SK-N-SH (cell line): ENCODE data around the gene DHRS13. TPM values are rescaled to one million over a fixed set of nuclear protein-coding genes. Genes with fewer than 3 reads are reported as not detected.

Experiments used
- EP300 ChIP-seq, 2 experiments: IDR thresholded peaks; 2 replicates each; pipeline versions ENCODE4 v1.4.0 to v1.6.1; 2012; ENCODE audit warnings: borderline replicate concordance in 1 of 2, low read depth in 1 of 2, low read length in 1 of 2
- FOXJ3 ChIP-seq: sonication (generic); formaldehyde crosslinking; IDR thresholded peaks from 2 replicates; pipeline ENCODE4 v1.5.1; 2020; ENCODE audit warnings: mild to moderate bottlenecking, missing genetic modification reagents
- FOXM1 ChIP-seq: IDR thresholded peaks from 2 replicates; pipeline ENCODE4 v1.4.0; 2012; ENCODE audit warnings: low read depth, mild to moderate bottlenecking
- MEF2A ChIP-seq: IDR thresholded peaks from 2 replicates; pipeline ENCODE4 v1.4.0; 2012; ENCODE audit warnings: low read depth, borderline replicate concordance
- NFIC ChIP-seq: IDR thresholded peaks from 2 replicates; pipeline ENCODE4 v1.4.0; 2012; ENCODE audit warnings: borderline replicate concordance
- NRF1 ChIP-seq: IDR thresholded peaks from 2 replicates; pipeline ENCODE4 v1.6.1; 2012; ENCODE audit warnings: low read depth, mild to moderate bottlenecking, low read length
- POLR2AphosphoS5 ChIP-seq: IDR thresholded peaks from 2 replicates; pipeline ENCODE4 v1.6.1; 2012; ENCODE audit warnings: low read depth, low read length
- RAD21 ChIP-seq: IDR thresholded peaks from 2 replicates; pipeline ENCODE4 v1.6.1; 2012; ENCODE audit warnings: mild to moderate bottlenecking, low read length
- RFX5 ChIP-seq: IDR thresholded peaks from 2 replicates; pipeline ENCODE4 v1.6.1; 2012; ENCODE audit warnings: mild to moderate bottlenecking, improper control_type of control experiment, low read length
- SIN3A ChIP-seq: IDR thresholded peaks from 2 replicates; pipeline ENCODE4 v1.6.1; 2012; ENCODE audit warnings: low read depth, mild to moderate bottlenecking, low read length, moderate library complexity, borderline replicate concordance
- SMC3 ChIP-seq: IDR thresholded peaks from 2 replicates; pipeline ENCODE4 v1.6.1; 2012; ENCODE audit warnings: low read depth, low read length, improper control_type of control experiment
- polyA plus RNA-seq, 3 experiments: library from polyadenylated mRNA; depleted of rRNA; stranded (reverse); fragments of >200 nt; gene quantifications; 2 replicates each; pipeline ENCODE4 v1.2.3, GENCODE V29; 2012
- TF ChIP-seq, protein P1 (sequence below): fragments of 150-350 bp; IDR thresholded peaks from 2 replicates; pipeline ENCODE4 v1.6.1; 2017; ENCODE audit warnings: antibody characterized with exemption, low read length, low read depth, borderline replicate concordance
- TF ChIP-seq, protein P2 (sequence below): IDR thresholded peaks from 2 replicates; pipeline ENCODE4 v1.4.0; 2012; ENCODE audit warnings: low read depth
- TF ChIP-seq, protein P3 (sequence below): IDR thresholded peaks from 2 replicates; pipeline ENCODE4 v1.4.0; 2012; ENCODE audit warnings: low read depth, borderline replicate concordance
- TF ChIP-seq, protein P4 (sequence below): IDR thresholded peaks from 2 replicates; pipeline ENCODE4 v1.6.1; 2012; ENCODE audit warnings: mild to moderate bottlenecking, low read depth, low read length, moderate library complexity
- TF ChIP-seq, protein P5 (sequence below): fragments of 150-350 bp; IDR thresholded peaks from 2 replicates; pipeline ENCODE4 v1.6.1; 2016; ENCODE audit warnings: mild to moderate bottlenecking, low read depth, low read length

Gene DHRS13
- polyA plus RNA-seq, 1 of the 3 experiments (the other 2 are of a cell fraction): 7.4 TPM

DNA sequence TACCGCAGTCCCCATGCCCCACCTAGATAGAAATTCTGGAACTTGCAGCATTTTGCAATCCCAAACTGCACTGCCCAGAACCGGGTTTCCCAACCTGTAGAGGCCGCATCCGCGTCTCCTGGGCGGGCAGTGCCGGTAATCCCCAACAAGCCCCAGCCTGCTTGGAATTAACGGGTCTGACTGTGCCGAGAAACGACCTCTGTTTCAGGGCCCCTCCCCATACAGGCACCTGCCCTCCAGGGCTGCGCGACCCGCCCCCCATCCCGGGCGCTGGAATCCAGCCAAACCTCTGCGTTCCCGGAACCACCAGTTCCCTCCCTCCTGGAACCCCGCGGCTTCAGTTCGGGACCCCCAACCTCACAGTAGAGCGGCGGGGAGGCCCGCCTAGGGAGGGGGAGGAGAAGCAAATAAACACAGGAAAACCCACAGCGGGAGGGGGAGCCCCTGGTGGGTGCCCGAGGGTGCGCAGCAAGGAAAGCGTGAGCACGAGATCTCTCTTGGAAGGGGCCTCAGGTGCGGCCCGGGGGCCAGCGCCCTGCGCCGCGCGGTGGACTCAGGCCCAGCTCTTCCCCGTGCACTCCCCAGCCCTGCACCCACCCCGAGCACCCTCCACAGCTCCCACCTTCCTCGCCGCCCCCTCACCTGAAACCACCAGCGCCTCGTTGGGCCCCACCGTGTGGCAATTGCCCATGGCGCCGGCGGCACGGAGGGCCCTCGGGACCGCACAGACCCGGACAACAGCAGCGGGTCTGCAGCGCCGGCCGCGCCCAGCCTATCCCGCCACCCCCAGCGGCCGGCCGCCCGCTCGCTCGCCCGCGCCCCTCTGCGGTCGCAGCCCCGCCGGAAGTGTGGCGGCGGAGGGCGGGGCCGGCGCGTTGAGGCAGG is 5.8 kb downstream of the DHRS13 start, which contains the start of gene FLOT2 (continued):
- TF ChIP-seq, protein P1, sequence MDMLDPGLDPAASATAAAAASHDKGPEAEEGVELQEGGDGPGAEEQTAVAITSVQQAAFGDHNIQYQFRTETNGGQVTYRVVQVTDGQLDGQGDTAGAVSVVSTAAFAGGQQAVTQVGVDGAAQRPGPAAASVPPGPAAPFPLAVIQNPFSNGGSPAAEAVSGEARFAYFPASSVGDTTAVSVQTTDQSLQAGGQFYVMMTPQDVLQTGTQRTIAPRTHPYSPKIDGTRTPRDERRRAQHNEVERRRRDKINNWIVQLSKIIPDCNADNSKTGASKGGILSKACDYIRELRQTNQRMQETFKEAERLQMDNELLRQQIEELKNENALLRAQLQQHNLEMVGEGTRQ: no peak
- TF ChIP-seq NRF1 (no peak), POLR2AphosphoS5 (peak; percentile 59), EP300 (IDR thresholded peaks at IDR 0.05; ENCODE audit: borderline replicate concordance in 1 of 2, low read depth in 1 of 2, low read length in 1 of 2) (no peak), MEF2A (no peak), NFIC (peak; percentile 78), FOXM1 (no peak), SMC3 (no peak), SIN3A (no peak; the same call in 1 of the 2 replicates), RFX5 (no peak), FOXJ3 (no peak), RAD21 (0 out of 2 replicates have a peak, but pooled peaks have one; percentile 2)
- TF ChIP-seq, protein P2, sequence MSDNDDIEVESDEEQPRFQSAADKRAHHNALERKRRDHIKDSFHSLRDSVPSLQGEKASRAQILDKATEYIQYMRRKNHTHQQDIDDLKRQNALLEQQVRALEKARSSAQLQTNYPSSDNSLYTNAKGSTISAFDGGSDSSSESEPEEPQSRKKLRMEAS: peak; percentile 26; the same call in 1 of the 2 replicates
- TF ChIP-seq, protein P3, sequence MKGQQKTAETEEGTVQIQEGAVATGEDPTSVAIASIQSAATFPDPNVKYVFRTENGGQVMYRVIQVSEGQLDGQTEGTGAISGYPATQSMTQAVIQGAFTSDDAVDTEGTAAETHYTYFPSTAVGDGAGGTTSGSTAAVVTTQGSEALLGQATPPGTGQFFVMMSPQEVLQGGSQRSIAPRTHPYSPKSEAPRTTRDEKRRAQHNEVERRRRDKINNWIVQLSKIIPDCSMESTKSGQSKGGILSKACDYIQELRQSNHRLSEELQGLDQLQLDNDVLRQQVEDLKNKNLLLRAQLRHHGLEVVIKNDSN: no peak
- TF ChIP-seq, protein P4, sequence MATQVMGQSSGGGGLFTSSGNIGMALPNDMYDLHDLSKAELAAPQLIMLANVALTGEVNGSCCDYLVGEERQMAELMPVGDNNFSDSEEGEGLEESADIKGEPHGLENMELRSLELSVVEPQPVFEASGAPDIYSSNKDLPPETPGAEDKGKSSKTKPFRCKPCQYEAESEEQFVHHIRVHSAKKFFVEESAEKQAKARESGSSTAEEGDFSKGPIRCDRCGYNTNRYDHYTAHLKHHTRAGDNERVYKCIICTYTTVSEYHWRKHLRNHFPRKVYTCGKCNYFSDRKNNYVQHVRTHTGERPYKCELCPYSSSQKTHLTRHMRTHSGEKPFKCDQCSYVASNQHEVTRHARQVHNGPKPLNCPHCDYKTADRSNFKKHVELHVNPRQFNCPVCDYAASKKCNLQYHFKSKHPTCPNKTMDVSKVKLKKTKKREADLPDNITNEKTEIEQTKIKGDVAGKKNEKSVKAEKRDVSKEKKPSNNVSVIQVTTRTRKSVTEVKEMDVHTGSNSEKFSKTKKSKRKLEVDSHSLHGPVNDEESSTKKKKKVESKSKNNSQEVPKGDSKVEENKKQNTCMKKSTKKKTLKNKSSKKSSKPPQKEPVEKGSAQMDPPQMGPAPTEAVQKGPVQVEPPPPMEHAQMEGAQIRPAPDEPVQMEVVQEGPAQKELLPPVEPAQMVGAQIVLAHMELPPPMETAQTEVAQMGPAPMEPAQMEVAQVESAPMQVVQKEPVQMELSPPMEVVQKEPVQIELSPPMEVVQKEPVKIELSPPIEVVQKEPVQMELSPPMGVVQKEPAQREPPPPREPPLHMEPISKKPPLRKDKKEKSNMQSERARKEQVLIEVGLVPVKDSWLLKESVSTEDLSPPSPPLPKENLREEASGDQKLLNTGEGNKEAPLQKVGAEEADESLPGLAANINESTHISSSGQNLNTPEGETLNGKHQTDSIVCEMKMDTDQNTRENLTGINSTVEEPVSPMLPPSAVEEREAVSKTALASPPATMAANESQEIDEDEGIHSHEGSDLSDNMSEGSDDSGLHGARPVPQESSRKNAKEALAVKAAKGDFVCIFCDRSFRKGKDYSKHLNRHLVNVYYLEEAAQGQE: no peak
- TF ChIP-seq, protein P5, sequence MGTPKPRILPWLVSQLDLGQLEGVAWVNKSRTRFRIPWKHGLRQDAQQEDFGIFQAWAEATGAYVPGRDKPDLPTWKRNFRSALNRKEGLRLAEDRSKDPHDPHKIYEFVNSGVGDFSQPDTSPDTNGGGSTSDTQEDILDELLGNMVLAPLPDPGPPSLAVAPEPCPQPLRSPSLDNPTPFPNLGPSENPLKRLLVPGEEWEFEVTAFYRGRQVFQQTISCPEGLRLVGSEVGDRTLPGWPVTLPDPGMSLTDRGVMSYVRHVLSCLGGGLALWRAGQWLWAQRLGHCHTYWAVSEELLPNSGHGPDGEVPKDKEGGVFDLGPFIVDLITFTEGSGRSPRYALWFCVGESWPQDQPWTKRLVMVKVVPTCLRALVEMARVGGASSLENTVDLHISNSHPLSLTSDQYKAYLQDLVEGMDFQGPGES: no peak
